ENCODE results near the gene CPA1. TPM values are rescaled to one million over a fixed set of nuclear protein-coding genes. Genes with fewer than 3 reads are reported as not detected.

Gene CPA1
- total RNA-seq, 1 experiment from 2014 or later = 7.9 TPM

- TF ChIP-seq, protein P1, sequence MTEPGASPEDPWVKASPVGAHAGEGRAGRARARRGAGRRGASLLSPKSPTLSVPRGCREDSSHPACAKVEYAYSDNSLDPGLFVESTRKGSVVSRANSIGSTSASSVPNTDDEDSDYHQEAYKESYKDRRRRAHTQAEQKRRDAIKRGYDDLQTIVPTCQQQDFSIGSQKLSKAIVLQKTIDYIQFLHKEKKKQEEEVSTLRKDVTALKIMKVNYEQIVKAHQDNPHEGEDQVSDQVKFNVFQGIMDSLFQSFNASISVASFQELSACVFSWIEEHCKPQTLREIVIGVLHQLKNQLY (CRISPR knock-in tag; IDR thresholded peaks at IDR 0.05) = no peak
- TF ChIP-seq NR2C2 (CRISPR knock-in tag; IDR thresholded peaks at IDR 0.05) = no peak
- no peak for TF ChIP-seq CREM (CRISPR knock-in tag; IDR thresholded peaks at IDR 0.05)
- TF ChIP-seq ZNF263 (CRISPR knock-in tag; IDR thresholded peaks at IDR 0.05; ENCODE audit: low read depth) = no peak
- no peak for TF ChIP-seq IRF1 (CRISPR knock-in tag; IDR thresholded peaks at IDR 0.05)
- TF ChIP-seq, protein P2, sequence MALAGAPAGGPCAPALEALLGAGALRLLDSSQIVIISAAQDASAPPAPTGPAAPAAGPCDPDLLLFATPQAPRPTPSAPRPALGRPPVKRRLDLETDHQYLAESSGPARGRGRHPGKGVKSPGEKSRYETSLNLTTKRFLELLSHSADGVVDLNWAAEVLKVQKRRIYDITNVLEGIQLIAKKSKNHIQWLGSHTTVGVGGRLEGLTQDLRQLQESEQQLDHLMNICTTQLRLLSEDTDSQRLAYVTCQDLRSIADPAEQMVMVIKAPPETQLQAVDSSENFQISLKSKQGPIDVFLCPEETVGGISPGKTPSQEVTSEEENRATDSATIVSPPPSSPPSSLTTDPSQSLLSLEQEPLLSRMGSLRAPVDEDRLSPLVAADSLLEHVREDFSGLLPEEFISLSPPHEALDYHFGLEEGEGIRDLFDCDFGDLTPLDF (CRISPR knock-in tag; IDR thresholded peaks at IDR 0.05) = no peak
- TF ChIP-seq TEAD4 (CRISPR knock-in tag; IDR thresholded peaks at IDR 0.05) = no peak
- TF ChIP-seq KAT7 (CRISPR knock-in tag; IDR thresholded peaks at IDR 0.05; ENCODE audit: borderline replicate concordance) = no peak
- ChIA-PET CTCF (no interaction called here), POLR2A (no interaction called here)
- peaks cover 2% of the 10 kb centered on the region; the same call in 1 of the 2 replicates for H3K36me3 Mint-ChIP-seq
- ATAC-seq (no peak), DNase-seq (ENCODE audit: low spot score) (no peak)
- H3K4me3 Mint-ChIP-seq = no peak overlapping the region
- H3K27ac Mint-ChIP-seq = no peak overlapping the region
- H3K4me1 Mint-ChIP-seq = peaks cover 6% of the 10 kb centered on the region
- peaks cover 9% of the 10 kb centered on the region for H3K9me3 Mint-ChIP-seq
- H3K27me3 Mint-ChIP-seq (ENCODE audit: low read depth) = peaks cover 8% of the 10 kb centered on the region
These were observed 3.1 kb downstream of the CPA1 start for GRCh38 chr7:130383187-130383980.

GRCh38 chr7:130384371-130384801 lies 4.1 kb downstream of the CPA1 start:
- Mint-ChIP-seq H3K9me3 (peaks cover 12% of the 10 kb centered on the region), H3K4me1 (peaks cover 6% of the 10 kb centered on the region), H3K27me3 (ENCODE audit: low read depth) (peaks cover 8% of the 10 kb centered on the region), H3K36me3 (peaks cover 5% of the 10 kb centered on the region), H3K27ac (no peak overlapping the region), H3K4me3 (no peak overlapping the region)
- no peak for ATAC-seq
- DNase-seq (ENCODE audit: low spot score) = no peak
- CTCF ChIA-PET = no interaction called here
- POLR2A ChIA-PET = no interaction called here
- TF ChIP-seq KAT7 (CRISPR knock-in tag; IDR thresholded peaks at IDR 0.05; ENCODE audit: borderline replicate concordance) (no peak), IRF2 (CRISPR knock-in tag; IDR thresholded peaks at IDR 0.05; ENCODE audit: borderline replicate concordance, low read depth) (no peak), PRRX2 (CRISPR knock-in tag; IDR thresholded peaks at IDR 0.05) (no peak), IRF1 (CRISPR knock-in tag; IDR thresholded peaks at IDR 0.05) (no peak), RELA (CRISPR knock-in tag; IDR thresholded peaks at IDR 0.05; ENCODE audit: borderline replicate concordance) (no peak), E2F4 (CRISPR knock-in tag; IDR thresholded peaks at IDR 0.05; ENCODE audit: borderline replicate concordance, low read depth) (no peak), JAZF1 (CRISPR knock-in tag; IDR thresholded peaks at IDR 0.05) (no peak), CTCF (IDR thresholded peaks at IDR 0.05) (no peak), NR2C2 (CRISPR knock-in tag; IDR thresholded peaks at IDR 0.05) (no peak), MXD4 (CRISPR knock-in tag; IDR thresholded peaks at IDR 0.05; ENCODE audit: borderline replicate concordance) (no peak), GRHL2 (CRISPR knock-in tag; IDR thresholded peaks at IDR 0.05; ENCODE audit: insufficient replicate concordance, severe bottlenecking) (no peak), JUN (CRISPR knock-in tag; IDR thresholded peaks at IDR 0.05) (no peak), ZNF512 (CRISPR knock-in tag; IDR thresholded peaks at IDR 0.05; ENCODE audit: borderline replicate concordance) (no peak), ZNF671 (CRISPR knock-in tag; IDR thresholded peaks at IDR 0.05) (no peak)
- TF ChIP-seq, protein P3, sequence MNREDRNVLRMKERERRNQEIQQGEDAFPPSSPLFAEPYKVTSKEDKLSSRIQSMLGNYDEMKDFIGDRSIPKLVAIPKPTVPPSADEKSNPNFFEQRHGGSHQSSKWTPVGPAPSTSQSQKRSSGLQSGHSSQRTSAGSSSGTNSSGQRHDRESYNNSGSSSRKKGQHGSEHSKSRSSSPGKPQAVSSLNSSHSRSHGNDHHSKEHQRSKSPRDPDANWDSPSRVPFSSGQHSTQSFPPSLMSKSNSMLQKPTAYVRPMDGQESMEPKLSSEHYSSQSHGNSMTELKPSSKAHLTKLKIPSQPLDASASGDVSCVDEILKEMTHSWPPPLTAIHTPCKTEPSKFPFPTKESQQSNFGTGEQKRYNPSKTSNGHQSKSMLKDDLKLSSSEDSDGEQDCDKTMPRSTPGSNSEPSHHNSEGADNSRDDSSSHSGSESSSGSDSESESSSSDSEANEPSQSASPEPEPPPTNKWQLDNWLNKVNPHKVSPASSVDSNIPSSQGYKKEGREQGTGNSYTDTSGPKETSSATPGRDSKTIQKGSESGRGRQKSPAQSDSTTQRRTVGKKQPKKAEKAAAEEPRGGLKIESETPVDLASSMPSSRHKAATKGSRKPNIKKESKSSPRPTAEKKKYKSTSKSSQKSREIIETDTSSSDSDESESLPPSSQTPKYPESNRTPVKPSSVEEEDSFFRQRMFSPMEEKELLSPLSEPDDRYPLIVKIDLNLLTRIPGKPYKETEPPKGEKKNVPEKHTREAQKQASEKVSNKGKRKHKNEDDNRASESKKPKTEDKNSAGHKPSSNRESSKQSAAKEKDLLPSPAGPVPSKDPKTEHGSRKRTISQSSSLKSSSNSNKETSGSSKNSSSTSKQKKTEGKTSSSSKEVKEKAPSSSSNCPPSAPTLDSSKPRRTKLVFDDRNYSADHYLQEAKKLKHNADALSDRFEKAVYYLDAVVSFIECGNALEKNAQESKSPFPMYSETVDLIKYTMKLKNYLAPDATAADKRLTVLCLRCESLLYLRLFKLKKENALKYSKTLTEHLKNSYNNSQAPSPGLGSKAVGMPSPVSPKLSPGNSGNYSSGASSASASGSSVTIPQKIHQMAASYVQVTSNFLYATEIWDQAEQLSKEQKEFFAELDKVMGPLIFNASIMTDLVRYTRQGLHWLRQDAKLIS (CRISPR knock-in tag; IDR thresholded peaks at IDR 0.05; ENCODE audit: borderline replicate concordance) = no peak
- TF ChIP-seq, protein P1 (CRISPR knock-in tag; IDR thresholded peaks at IDR 0.05) = no peak

All from WTC11 (cell line).